Fibroblast of mammary gland (primary cell): Measurements from ENCODE around the gene CHD5.

Source experiments
- DNase-seq: peaks from one replicate; pipeline ENCODE4 v3.0.0-alpha.2; 2010; ENCODE audit warnings: low read depth
- H3K4me3 ChIP-seq: 2 replicates; pipeline ENCODE4 v1.5.1; 2011; ENCODE audit warnings: low read depth, mild to moderate bottlenecking, low read length, moderate library complexity; ENCODE audit not compliant: control insufficient read depth
- TF ChIP-seq, protein P1 (sequence below): conservative IDR thresholded peaks from 2 replicates; pipeline ENCODE4 v1.5.1; 2011; ENCODE audit warnings: low read depth, low read length, inconsistent platforms; ENCODE audit not compliant: control insufficient read depth, insufficient read depth

The CHD5 gene

DNA sequence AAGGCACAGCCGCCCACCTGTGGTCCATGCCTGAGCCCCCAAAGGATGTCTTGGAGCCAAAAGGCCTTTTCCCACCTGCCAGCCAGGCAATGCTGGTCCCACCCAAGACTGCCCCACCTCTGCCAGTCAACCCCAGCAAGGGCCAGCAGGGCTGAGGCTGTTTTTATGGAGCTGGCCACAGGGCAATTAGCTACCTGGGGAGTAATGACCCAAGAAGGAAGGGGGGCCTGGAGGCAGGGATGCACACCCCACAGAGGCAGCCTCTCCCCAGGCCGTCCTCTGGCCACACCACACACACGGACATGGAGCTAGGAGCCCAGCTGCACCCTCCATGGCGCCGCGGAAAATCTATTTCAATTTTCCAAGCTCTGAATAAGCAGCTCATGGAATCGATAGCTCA lies 27.2 kb downstream of the CHD5 start:
- TF ChIP-seq, protein P1, sequence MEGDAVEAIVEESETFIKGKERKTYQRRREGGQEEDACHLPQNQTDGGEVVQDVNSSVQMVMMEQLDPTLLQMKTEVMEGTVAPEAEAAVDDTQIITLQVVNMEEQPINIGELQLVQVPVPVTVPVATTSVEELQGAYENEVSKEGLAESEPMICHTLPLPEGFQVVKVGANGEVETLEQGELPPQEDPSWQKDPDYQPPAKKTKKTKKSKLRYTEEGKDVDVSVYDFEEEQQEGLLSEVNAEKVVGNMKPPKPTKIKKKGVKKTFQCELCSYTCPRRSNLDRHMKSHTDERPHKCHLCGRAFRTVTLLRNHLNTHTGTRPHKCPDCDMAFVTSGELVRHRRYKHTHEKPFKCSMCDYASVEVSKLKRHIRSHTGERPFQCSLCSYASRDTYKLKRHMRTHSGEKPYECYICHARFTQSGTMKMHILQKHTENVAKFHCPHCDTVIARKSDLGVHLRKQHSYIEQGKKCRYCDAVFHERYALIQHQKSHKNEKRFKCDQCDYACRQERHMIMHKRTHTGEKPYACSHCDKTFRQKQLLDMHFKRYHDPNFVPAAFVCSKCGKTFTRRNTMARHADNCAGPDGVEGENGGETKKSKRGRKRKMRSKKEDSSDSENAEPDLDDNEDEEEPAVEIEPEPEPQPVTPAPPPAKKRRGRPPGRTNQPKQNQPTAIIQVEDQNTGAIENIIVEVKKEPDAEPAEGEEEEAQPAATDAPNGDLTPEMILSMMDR = no peak
- DNase-seq = no peak
- no peak overlapping the region for H3K4me3 ChIP-seq

DNA sequence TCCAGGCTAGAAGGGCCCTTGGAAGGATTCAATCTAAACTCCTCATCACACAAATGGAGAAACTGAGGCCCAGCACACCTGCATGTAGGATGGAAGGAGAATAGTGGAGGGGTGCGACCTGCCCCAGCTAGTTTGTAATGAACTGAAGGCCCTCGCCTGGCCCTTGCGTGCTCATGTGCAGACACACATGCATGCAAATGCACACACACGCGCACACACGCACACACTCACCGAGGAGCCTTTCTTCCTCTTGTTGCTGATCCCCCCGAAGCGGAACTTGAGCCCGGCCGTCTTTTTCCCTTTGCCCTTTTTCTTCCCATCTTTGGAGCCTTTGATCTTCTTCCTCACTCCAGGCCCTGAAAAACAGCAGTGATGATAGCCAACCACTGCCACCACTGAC lies 27.9 kb downstream of the CHD5 start:
- TF ChIP-seq, protein P1 = no peak
- DNase-seq = no peak
- H3K4me3 ChIP-seq = no peak overlapping the region

DNA sequence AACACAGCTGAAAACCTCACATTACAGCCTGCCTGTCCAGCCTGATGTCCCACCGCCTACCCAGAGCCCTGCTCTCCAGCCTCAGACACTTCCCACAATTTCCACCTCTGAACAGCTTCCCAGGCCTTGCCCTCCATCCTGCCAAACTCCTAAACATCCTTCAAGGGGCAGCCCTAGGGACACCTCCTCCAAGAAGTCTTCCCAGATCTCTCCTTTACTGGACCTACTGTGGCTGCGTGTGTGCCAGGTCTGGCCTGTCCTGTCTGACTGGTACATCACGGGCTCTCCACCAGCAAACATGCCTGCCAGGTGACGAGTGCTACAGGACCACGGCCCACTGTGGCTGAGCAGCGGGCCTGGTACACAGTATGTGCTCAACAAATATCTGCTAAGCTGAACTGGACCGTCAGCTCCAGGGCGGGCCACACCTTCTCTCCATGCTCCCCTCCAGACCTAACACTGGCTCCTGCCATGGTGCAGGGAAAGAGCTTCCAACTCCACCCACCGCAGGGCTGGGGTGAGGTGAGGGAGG lies 28.8 kb downstream of the CHD5 start:
- no peak overlapping the region for H3K4me3 ChIP-seq
- TF ChIP-seq, protein P1 = no peak
- no peak for DNase-seq

DNA sequence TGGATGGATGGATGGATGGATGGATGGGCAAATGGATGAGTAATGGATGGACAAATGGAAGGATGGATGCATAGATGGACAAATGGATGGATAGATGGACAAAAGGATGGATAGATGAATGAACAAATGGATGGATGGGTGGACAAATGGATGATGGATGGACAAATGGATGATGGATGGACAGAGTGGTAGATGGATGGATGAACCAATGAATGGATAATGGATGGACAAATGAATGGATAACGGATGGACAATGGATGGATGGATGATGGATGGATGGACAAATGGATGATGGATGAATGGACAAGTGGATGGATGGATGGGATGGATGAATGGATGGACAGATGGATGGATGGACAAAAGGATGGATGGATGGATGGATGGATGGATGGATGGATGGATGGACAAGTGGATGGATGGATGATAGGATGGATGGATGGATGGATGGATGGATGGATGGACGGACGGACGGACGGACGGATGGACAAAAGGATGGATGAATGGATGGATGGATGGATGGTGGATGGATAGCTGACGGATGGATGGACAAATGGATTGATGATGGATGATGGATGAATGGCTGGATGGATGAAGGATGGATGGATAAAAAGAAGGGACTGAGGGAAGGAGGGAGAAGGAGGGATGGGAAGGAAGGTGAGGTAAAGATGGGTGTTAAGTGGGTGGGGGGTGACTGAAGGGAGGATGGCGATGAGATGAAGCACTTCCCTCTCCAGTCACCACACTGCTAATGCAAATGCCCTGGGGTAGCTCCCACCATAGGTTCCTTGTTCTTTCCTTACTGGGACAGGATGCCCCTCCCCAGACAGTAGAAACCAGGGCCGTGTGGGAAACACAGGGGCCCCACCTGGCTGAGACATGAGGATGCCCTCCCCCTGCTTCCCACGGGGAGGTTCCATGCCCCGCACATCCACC lies 29.8 kb downstream of the CHD5 start:
- H3K4me3 ChIP-seq = no peak overlapping the region
- TF ChIP-seq, protein P1 = no peak
- no peak for DNase-seq

DNA sequence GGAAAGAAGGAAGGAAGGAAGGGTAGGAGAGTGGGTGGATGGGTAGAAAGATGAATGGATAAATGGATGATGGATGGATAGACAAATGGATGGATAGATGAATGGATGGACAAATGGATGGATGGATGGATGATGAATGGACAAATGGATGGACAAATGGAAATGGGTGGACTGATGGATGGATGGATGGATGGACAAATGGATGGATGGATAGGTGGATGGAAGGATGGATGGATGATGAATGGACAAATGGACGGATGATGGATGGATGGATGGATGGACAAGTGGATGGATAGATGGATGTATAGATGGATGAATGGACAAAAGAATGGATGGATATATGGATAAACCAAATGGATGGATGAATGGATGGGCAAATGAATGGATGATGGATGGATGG lies 30.5 kb downstream of the CHD5 start:
- H3K4me3 ChIP-seq = no peak overlapping the region
- TF ChIP-seq, protein P1 = no peak
- DNase-seq = no peak

DNA sequence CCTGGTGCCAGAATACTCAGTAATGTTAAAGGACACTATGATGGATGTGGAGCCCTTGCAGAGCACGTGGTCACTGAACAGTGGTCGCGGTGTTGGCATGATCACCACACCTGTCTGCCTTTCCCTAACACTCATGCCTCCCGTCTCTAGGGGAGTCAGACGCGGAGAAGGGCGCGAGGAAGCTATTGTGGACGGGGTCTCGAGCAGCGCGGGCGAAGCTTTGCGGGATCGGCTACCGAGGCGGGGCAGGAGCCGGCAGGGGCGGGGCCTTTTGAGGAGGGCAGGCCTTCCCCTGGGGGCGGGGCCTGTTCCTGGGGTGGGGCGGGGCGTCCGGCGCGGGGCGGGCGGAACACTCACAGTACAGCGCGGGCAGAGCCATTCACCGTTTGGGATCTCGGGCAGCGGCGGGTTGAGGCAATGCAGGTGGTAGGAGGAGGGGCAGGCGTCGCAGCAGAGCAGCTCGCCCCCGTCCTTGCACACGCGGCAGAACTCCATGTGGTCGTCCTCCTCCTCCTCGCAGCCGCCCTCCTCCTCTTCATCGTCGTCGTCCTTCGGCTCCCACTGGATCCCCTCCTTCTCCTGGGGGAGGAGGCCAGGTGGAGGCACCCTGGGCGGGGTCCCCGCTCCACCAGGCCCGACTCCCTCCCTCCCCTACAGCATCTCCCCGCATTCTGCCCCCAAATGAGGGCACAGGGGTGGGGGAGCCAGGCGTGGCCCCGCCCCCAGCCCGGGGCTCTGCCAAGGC lies 31.5 kb downstream of the CHD5 start:
- peak; percentile 8 for DNase-seq
- TF ChIP-seq, protein P1 = no peak
- H3K4me3 ChIP-seq = no peak overlapping the region
